Measurements from ENCODE around the gene EREG.
A peak's percentile ranks its signal among the peaks of the same experiment; 100 is the strongest.

The EREG gene

DNA sequence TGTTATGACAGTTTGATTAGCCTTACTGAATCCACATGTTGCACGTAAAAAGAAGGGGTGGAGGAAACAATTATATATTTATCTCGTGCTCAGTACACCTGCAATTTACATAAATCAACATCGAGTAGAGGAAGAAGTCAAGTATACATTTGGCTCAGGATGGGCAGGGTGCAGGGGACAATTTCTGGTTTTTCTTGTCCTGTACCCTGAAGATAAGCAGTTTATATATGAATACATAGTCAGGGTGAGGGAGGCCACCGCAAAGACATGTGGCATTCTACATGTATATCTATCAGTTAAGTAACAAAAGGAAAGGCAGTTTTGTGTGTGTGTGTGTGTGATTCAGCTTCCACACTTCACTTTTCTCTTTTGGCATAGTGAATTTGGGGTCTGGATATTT is 11.1 kb upstream of the EREG start:
- no peak for DNase-seq

DNA sequence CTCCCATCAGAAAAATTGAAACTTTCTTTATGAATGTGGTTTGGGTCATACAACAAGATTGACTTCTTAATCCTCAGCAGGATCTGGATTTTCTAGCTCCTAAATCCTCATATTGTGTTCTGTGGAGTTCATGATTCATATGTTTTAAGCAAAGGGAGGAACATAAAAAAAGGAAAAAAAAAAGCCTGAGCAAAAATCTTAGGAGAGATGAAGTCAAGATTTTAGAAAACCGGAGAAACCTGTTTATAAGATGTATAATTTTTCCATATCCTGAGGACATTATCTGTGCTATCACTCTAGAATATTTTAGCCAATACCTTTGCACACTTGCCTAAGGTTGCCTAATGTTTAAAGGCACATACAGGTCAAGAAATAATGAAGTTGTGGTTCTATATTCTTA is 7.0 kb upstream of the EREG start:
- DNase-seq, result no peak

DNA sequence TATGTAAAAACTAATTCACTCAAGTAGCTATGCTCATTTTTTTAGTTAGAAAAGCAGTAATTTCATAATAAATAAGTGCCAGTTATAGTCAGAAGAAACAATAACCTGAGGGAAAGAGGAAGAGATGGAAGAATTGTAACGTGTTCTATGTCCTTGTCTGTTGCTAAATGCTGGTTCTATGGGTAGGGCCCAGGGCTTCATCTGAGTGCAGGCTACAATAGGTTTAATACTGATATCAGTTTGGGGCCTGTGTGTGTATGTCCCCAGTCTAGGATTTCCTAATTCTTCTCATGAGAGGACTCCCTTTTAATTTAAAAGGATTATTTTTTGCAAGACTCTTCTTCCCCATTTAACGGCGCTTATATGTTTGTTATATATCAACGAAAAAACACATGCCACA is 3.3 kb upstream of the EREG start:
- DNase-seq, result no peak

DNA sequence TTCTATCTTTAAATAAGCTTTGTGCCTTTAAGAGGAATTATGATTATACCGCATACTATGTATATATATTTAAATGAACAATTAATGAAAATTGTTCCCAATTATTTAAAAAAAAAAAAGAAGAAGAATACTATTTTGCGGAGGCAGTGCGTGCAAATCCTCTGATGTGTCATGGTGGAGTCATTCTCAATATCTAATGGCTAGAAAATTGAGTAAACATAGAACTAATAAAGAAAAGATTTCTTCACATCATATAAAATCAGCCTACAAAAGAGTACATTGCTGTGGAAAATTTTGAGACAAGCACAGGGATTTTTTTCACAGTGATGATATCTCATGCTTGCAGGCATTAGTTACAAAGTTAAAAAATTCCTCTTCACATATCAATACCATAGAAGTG is 2.6 kb upstream of the EREG start:
- DNase-seq, result no peak

DNA sequence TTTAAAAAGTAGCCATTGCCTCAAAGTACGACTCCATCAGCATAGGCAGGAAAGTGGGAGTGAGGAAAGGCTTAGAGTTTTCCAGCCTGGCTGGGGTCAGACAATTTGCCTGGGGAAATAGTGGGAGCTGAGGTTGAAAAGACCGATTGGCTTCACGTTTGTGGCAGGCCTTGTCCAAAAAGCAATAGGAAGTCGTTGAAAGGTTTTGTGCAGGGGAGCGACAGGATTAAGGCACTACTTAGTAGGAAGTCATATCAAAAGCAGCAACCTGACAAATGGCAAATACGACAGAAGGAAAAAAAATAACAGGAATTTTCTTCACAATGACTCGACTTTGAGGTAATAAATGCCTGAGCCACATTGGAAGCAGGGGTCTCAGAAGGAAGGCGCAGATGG is 691 bp upstream of the EREG start:
- DNase-seq, result no peak

DNA sequence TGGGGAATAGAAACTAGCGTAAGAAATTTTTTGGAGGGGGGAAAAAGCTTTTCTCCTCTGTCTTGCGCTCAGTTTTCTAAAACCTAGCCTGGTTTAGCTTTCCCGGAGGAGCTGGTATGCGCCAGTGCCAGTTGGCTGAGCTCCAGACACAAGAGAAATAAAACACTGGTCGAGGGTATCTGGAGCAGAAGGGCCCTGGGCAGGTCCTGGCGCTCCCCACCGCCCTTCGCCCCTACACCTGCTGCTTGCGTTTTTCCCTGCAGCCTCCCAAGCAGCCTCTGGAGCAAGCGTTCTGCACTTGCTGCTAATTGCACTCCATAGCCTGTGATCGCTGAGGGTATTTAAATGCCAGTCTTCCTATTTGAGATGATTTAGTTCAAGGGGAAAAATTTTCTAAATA is 816 bp downstream of the EREG start:
- no peak for DNase-seq

DNA sequence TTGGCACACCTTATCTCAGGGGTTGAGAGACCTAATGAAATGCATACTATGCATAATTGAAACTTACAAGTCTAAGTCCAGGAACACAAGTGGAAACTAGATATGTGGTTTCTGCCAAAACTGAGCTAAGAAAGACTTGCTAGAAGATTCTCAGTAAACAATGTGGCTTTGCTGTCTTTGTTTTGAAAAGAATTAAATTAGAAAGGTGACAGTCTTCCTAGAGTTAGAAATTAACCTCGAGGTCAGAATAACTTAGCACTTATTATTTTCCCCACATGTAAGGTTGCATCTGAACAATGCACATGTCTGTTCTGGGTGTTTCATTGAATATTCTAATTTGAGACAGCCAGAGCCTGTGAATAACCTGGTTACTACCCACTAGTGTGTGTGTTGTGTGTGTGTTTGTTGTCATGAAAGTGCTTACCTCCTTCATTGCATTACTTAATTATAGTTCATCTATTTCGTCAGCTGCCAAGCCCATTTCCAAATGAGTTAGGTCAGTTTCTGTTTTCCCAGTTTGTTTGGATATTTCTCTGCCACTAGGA is 1.5 kb downstream of the EREG start:
- no peak for DNase-seq

DNA sequence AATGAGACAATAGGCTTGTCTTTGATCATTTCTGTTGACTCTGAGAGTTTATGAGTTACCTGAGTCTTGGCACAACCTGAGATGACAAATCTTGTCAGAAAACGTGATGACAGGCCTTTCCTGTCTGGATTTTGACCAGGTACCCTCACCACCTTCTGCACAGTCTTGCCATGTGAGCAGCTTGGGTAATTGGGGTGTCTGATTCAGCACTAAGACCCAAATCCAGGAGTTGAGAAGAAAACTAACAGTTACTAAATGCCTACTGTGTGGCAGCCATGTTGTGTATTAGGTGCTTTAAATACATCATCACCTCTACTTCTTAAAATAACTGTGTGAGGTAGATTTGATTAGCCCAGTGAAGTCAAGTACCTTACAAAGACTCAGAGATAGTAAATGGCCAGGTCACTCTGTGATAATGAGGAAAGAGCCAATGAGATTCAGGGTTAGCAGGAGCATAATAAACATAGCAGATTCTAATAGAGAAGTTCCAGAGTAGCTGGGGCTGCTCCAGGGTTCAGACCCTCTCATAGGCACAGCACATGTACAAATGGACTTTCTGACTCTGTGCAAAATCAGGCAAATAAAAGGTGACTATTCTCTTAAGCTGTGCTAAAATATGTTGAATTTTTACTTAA is 2.8 kb downstream of the EREG start:
- DNase-seq, result no peak

DNA sequence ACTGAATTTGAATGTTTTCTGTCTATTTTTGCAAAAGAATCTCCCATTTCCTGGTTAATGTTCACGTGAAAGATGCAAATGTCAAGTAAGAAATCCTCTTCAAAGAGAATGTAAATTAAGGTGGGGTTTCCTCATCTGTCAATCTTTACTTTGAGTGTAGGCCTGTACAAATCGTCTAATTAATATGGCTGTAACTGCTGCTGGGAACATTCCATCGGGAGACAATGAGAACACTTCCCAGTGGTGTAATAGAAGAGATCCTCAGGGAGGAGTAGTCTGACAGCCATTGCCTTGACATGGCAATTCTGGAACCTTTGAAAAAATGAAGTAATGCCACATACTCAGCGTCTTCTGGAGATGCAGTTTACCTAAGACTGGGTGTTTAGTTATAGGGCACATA is 3.7 kb downstream of the EREG start:
- DNase-seq, result no peak

DNA sequence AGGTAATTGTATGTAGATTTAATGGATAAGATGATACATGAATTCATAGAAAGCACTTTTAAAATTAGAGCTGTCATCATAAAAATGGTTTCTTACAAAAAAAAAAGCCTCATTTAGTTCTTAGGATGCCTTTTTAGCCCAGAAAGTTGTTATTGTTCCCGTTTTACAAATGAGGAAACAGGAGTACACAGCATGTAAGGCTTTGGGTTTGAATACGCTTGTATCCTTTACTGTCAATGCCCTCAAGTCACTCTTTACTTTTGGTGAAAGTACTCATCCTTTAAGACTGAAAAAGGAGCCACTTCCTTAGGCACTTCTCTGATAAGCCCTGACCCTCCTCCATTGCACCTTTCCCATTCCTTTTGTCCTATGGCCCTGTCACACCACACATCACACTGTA is 4.9 kb downstream of the EREG start:
- DNase-seq, result no peak

DNA sequence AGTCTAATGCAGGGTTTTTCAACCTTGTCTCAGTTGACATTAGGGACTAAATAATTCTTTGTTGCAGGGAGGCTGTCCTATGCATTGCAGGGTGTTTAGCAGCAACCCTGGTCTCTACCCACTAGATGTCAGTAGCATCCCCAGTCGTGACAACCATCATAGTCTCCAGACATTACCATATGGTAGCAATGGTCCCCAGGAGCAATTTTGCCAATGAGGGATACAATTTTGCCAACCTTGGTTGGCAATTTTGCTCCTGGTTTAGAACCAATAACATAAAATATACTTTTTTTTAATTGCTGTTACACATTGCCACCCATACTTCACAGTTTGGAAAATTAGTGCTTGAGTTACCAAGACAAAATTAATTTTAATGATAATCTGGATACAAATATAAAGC is 6.0 kb downstream of the EREG start:
- DNase-seq, result peak; percentile 35 to 37

DNA sequence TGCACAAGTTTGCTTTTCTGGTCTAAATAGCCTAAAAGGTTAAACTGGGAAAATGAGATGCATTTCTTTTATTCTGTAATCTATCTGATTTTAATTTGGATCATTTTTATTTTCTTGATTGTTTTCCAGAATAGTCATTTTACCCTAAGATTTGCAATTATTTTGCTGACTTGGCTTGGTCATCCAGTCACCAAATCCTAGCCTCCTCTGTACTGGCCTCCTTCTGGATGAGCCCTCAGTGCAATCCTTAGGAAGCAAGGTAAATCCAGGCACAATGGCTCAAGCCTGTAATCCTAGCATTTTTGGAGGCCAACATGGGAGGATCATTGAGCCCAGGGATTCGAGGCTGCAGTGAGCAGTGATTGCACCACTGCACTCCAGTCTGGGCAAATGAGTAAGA is 9.2 kb downstream of the EREG start:
- no peak for DNase-seq

DNA sequence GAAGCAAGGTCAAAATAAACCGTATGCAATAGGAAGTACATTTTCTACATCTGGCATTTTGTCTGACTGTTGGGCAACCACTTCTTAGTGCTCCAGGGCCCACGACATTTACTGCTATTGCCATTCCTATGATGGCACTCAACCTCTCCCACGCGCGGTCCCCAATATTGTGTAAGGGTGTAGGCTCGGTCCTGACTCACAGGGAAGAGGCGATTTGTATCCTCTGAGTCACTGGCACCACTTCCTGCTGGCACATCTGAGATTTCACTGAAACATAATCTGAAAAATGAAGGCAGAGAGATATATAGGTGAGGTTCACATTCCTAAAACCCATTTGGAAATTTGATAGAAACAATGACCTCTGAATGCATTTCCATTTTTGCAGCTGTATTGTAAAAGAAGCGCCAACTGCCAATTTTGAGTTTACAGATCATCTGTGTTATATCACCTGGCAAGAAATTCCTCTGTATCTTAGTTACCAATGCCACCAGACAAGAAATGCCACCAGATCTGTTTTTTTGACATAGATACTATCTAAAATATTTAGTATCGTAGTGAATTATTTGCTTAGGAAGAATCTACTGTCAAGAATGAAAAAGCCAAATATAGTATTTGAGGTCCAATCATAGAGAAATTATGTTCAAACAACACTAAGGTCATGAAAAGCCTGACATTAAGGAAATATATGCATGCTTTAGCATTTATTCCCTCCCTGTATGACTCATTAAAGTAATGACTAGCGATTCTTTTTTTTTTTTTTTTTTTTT is 9.8 kb downstream of the EREG start:
- peak in 1 of 2 donors; percentile 77 for DNase-seq

DNA sequence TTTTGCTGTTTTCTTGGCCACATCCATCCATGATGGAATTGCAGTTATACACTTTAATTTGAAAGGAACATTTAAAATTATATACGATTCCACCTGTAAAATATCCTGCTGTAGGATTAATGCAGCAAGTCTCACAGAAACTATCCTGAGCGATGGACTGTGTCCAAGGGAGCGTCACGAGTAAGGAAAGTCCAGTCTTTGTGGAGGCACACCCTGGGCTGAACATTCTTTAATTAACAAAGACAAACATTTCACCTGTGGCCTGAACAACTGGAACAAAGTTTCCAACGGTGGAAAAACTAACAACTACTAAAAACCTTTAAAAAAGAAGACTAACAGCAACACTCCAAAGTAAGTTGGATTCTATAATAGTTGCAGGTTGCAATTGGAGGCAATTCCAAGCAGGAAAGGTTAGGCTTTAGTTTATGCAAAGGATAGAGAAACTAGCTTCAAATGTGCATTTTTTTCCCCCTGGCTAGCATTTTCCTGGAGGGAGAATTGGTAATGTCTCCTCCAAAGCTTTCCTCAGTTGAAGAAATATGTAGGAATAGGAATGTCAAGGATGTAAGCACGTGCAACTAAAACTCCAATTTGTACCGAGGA is 11.0 kb downstream of the EREG start:
- no peak for DNase-seq

DNA sequence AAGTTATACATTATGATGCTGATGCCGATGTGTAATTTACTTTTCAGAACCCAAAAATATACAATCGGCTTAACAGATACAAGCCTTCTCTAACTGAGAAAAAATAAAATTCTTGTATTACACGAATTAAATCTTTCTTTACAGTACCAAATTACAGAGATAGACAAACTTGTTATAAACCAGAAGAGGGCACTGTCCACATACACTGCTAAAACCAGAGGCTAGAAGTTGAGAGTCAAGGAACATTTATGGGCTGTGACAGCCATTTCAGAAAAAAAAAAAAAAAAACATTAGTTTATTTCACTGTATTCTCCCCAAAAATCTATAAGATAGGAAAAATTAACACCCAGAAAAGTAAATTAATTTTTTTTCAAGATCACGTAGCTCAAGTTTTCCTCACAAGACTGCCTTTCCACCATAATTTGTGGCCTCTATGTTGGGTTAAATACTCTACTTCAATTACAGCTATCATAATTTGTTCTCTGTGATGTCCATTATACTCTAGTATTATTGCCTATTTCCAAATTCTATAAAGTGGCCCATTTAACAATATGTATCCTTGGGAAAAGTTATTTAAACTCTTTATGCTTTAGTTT is 12.0 kb downstream of the EREG start:
- DNase-seq, result peak in 1 of 2 donors; percentile 50

DNA sequence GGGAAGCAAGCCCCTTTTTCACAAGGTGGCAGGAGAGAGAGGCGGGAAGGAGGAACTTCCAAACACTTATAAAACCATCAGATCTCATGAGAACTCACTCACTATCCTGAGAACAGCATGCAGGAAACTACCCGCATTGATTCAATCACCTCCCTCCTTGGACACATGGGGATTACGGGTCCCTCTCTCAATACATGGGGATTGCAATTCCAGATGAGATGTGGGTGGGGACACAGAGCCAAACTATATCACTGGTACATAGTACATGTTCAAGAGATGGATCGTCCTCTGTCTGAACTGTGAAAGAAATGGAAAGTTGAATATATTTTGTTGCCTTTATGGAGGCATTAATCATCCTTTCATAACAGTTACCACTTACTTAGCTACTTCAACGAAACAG is 12.8 kb downstream of the EREG start:
- DNase-seq, result no peak

DNA sequence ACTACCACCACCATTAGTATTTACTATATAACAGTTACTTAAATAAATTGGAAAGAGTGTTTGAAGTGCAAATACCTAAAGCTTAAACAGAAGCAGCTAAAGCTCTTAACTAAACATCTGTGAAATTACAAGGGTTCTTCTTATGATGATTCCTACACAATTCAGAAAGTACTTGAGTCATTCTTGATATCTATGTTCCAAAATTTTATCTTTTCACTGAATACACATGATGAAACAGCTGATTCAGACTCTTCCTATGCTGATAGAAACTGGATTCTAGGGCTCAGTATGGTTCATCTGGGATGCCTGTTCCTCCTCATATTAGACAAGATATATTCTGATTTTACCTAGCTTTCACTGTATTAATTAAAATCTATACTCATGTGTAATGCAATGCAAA is 13.6 kb downstream of the EREG start:
- DNase-seq, result no peak

DNA sequence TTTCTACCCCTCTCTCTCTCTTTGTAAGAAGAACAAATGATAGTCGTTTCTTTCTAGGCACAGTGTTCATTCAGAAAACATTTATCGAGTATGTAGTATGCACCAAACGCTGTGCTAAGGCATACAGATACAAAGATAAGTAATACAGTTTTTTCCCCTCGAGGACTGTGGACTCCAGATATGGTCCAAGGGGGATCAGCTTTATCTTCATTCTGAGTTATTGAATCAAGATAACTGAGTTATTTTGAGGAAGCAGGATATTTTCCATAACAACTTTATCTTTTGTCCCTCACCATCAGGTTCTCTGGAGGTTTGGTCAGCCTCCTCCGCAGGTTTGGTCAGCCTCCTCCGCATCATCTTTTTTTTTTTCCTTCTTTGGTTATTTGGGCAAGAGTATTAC is 15.0 kb downstream of the EREG start:
- DNase-seq, result no peak

DNA sequence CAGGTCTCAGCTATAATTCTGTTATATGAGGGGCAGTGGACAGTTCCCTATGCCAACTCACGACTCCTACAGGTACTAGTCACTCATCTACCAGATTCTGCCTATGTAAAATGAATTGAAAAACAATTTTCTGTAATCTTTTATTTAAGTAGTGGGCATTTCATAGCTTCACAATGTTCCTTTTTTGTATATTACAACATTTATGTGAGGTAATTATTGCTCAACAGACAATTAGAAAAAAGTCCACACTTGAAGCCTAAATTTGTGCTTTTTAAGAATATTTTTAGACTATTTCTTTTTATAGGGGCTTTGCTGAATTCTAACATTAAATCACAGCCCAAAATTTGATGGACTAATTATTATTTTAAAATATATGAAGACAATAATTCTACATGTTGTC is 20.4 kb downstream of the EREG start:
- DNase-seq, result no peak

DNA sequence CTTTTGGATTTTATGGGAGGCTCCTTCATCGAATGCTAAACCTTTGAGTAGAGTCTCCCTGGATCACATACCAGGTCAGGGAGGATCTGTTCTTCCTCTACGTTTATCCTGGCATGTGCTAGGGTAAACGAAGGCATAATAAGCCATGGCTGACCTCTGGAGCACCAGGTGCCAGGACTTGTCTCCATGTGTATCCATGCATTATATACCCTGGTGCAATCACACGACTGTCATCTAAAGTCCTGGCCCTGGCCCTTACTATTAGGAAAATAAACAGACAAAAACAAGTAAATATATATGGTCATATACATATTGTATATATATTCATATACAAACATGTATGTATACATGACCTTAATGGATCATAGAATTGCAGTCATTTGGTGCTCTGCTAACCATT is 21.2 kb downstream of the EREG start:
- no peak for DNase-seq

DNA sequence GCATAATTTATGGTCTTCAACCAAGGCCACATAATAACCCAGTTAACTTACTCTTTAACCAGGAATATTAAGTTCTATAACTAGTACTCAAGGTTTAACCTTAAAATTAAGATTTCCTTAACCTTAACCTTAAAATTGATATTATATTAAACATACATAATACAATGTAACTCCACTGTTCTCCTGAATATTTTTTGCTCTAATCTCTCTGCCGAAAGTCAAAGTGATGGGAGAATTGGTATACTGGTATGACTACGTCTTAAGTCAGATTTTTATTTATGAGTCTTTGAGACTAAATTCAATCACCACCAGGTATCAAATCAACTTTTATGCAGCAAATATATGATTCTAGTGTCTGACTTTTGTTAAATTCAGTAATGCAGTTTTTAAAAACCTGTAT is 22.8 kb downstream of the EREG start:
- no peak for DNase-seq

DNA sequence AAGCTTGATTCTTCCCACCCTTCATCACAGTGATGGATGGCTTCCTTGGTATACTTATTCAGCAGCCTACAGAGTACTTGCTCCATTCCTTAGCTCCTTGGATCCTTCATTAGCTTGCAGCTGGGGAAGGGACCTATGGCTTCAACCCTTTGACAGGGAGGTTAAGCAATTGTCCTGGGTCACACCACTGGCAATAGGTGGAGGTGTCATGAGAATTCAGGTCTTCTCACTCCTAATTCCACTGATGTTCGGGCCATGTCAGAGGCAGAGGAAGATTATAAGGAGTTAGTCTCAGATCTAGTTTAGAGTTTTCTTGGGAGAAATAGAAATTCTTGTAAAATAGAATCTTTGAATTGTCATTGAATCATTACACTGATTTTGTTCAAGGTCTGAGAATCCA is 24.5 kb downstream of the EREG start:
- DNase-seq, result no peak

DNA sequence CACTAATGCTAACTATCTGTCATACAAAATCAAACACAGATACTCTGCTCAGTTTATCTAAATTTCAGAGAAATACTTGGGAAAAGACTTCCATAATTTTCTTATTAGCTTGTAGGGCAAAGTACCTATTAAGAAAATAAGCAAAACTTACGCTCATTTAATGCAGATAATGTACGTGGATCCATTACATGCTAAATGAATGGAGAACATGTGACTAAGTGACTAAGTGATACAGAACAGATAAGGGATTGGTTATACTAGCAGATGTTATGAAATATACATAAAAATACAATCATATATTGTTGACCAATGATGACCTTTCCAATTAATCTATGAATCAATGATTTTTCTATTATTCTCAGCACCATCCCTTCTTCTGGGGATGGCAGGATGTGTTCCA is 25.7 kb downstream of the EREG start:
- no peak for DNase-seq

DNA sequence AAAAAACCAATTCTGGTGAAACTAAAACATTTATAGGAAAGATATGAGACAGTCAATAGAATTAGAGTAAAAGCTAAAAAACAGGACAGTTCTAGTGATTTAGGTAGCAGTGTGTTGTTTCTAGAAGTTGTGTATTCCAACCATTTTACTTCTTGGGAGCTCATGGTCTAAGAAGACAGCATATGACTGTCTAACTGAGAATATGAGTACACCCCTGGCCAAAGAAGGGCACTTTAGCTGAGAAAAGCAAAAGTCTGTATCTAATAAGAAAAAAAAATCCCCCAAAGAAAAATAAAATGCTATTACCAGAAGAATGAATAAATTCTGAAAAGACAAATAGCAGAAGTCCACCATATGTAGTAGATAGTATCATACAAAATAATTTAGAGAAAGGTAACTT is 26.4 kb downstream of the EREG start:
- no peak for DNase-seq
